HG02973 (cell line): ENCODE measurements around the gene ARRB2.
A peak's percentile ranks its signal among the peaks of the same experiment; 100 is the strongest.
"Not testable (repeated sequence)": the region's sequence is repeated elsewhere in the genome, so short reads cannot be mapped to it uniquely, and the experiment has no call there.

Experiments used
- ATAC-seq: cut with Tn5 transposase; IDR thresholded peaks from one replicate; pipeline ENCODE4 v1.9.1; 2021; ENCODE audit warnings: moderate library complexity; ENCODE audit not compliant: unreplicated experiment

ARRB2 gene

DNA sequence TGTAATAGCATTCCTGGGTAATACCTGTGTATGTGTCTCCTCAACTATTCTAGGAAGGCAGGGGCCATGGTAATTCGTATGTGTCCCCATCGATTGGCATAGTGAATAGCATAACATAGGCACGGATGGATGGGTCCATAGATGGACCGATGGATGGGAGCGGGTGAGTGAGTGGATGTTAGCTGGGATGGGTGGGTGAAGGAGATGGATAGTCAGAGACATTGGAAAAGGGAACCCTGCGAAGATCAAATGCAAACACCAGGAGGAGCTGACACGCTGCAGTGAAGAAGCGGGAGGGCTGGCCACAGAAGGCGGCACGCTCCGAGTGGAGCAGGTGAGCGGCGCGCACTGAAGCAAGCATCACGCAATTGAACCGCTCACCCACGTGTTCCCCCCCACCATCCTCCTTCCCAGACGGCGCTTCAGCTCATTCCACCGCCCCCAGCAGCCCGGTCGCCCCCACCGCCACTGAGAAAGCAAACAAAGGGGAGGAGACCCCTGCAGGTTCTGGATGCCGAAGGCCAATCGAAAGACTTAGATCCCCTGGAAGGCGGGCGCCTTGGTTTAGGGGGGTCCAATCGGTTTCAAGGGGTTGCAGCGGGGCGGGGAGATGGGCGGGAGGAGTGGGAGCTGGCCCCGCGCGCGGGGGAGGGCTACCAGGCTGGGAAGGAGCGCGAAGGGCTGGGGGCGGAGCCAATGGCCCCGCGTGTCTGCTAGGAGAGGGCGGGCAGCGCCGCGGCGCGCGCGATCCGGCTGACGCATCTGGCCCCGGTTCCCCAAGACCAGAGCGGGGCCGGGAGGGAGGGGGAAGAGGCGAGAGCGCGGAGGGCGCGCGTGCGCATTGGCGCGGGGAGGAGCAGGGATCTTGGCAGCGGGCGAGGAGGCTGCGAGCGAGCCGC, at the start of gene ARRB2:
TSS of gene ARRB2 (plus strand) at position 839 of the 899 bp plus-strand sequence. CDS start 90 bp downstream, outside the sequence.
- ATAC-seq: peak; percentile 72

DNA sequence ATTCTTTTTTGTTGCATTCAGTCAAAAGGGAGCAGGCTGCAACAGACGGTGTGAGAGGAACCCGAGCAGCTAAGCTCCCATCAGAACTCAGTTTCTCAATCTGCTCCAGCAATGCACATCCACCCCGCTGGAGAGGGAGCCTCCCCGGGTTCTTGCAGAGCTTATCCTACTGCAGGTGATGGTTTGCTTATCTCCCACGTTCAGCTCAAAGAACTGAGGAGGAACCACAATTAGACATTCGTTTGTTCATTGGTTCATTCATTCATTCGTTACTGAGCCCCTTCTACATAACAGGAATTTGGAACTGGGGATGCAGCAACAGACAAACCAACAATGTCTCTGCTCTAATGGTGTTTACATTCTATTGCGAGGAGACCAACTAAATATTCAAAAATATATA, 46.7 kb upstream of the ARRB2 start:
- ATAC-seq: no peak

DNA sequence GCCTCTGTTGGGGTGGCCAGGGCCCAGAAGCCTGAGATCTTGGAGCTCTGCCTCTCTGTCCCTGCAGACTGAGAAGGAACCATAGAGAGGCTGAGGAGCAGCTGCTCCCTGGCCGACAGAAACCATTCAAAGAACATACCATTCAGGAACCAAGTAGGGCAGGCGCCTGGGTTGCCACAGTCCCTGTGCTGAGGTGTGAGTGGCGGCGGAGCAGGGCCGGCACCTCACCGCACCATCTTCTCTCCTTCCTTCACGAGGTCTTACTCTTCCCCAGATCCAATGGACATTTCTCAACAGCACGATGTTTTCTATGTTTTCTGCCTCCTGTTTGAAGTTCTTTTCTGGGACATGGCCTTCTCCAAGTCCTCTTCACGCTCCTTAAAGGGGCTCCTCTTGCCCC, 46.2 kb upstream of the ARRB2 start:
- no peak for ATAC-seq

DNA sequence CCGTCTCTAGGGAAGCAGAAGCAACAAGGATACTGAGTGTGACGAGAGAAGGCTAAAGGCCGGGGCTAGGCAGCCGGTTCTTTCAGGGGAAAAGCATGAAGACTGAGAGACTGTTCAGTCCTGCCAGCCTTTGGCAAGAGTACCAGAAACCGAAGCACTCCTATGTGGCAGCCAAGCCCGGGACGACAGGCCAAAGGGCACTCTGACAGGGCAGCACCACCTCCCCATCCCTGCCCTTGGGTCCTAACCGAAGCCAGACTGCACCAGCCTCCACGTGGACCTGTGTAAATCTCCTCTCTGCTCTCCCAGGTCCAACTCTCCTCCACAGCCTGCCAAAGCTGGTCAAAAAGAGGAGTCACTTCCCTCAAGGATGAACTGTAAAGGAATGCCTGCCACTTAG, 45.4 kb upstream of the ARRB2 start:
- no peak for ATAC-seq

DNA sequence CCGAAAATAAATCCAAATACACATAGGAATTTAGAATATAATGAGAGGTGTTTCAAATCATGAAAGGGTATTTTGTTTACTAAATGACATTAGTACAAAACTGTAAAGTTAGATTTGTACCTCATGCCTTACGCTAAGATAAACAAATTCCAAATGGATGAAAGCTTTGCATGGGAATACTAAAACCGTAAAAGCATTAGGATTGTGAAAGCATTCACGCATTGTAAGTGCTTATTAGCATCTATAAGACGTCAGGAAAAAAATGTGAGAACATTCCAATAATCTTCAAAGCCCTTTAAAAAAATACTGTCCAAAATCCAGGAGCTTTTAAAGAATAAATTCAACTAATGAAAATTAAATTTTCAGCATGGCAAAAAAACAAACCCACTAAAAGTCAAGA, 44.1 kb upstream of the ARRB2 start:
- ATAC-seq: no peak

DNA sequence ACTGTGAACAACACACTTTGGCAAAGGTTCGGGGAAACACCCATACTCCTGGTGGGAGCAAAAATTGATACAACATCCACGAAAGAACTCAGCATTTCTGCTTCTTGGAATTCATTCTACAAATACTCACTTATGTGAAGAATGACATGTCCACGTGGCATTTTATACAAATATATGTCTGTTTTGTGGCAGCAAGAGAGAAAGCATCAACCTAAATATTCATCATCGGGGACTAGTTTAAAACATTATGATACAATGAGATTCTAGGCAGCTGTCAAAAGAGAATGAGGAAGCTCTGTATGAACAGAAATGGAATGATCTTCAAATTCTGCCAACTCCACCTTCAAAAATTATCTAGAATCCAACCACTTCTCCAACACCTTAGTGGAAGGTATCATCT, 43.3 kb upstream of the ARRB2 start:
- no peak for ATAC-seq

DNA sequence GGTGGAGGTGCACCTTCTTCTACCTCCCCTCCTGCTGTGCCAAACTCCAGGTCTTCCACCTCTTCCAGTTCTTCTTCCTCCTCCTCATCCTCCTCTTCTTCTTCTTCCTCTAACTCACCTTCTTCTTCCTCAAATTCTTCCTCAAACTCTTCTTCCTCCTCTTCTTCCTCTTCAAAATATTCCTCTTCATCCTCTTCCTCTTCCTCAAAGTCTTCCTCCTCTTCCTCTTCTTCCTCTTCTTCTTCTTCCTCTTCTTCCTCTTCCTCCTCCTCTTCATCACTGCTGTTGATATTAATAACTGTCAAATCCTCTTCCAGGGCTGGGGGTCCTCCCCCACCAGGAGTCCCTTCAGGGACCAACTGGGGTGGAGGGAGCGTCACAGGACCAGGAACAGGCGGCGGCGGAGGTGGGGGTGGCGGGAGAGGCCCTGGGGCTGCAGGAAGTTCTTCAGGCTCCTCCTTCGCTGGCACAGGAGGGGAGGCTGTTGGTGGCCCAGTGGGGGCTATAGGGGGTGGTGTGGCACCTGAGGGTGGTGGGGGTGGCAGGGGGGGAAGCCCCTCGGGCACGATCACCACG, 38.3 kb upstream of the ARRB2 start:
- no peak for ATAC-seq

DNA sequence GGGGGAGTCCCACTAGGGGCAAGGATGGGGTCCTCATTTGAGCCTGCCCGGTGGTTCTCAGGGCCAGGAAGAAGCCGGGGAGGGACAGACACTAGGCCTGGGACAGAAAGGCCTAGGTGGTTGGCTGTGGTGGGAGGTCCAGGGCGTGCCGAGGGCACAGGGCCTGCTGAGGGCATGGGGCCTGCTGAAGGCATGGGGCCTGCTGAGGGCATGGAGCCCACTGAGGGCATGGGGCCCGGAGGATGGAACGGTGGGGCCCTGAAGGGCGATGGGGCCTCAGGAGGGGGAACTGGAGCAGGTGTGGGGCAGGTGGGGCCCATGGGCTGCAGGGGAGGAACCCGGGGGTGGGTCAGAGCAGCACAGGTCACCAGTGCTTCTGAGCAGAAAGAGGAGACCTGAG, 37.7 kb upstream of the ARRB2 start:
- no peak for ATAC-seq

DNA sequence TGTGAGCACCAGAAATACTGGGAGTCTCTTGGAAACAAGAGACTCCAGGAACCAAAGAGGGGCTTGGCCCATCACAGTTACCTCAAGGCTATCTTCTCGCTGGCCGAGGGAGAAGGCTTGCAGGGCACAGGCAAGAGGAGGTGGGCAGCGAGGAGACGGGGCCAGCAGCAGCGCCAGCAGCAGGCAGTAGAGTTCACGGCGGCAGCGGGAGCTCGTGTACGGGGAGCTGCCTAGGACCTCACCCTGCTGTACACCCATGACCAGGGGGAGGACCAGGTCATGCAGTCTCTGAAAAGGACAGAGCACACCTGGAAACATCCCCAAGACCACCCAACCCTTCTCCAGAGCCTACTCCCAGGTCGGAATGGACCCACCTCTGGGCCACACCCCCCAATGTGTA, 37.3 kb upstream of the ARRB2 start:
- ATAC-seq: no peak

DNA sequence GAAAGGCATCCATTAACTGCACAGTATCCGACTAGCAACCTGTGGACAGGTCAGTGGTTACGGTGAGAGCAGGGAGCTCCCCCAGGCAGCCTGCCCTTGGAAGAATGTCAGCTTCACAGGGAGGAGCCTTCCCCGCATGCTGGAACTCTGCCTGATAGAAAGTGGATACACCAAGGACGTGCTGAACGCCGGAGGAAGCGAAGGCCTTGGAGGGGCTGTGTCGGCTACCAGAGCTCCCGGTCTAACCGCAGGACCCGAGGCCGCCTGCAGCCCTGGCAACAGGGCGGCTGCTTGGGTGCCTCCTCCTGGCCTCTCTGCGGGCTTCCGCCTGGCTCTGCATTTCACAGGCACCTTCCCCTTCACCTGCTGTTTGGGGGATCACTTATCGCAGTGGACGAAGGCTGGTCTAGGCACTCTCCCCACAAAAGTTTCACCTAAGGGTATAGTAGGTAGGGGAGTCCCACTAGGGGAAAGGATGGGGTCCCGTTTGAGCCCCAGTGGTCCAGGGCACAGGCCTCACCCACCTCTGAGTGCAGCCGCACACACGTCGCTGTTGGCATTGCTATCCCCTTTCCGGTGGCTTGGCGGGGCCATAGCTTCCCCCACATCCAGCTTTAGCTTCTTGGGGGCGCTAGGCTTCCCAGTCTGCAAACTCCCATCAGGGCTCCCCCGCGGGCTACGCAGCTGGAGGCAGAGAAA, 36.3 kb upstream of the ARRB2 start:
- no peak for ATAC-seq

DNA sequence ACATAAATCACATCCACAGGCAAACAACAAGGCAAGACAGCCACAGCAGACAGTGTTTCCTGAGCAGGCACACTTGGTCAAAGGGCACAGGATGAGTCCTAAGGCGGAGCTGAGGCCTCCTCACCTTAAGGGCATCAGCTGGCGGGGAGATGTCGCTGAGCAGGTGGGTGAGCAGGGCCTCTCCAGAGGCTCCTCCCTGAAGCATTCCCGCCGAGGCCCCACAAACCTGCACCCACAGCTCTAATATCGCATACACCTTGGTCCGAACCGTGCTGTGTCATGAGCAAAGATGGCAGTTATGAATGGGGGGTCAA, 35.8 kb upstream of the ARRB2 start:
- no peak for ATAC-seq

DNA sequence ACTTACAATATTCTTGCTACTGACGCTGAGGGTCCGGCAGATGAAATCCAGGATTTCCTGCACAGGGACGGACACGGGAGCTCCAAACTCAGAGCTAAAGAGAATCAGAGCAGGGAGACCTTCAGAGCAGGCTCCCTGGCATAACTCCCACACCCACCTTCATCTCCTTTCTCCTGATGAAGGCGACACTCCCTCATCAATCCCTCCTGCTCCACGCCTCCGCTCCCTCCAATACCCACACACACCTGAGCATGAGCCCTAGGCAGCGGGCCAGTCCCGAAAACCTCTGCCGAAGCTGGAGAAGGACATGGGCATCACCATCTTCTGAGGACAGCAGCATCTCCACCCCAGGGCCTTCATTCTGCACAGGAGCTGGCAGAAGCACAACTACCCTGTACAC, 34.6 kb upstream of the ARRB2 start:
- no peak for ATAC-seq

DNA sequence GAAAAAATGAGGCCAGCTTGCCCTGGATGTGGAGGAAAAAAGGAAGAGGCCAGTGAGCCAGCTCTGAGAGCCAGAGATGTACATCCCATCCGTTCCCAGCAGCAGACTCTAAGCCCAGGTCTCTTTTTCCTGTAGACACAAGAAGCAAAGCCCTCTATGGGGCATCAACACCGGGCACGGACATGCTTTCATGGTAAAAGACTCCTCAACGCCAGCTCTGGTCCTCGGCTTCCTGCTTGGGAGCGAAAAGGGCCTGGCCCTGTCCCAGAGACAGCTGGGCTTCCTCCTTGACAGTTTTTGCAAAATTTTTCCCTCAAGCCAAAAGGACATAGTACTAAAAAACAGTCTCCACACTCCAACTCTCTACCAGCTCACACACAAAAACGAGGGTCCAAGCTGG, 33.6 kb upstream of the ARRB2 start:
- ATAC-seq: no peak

DNA sequence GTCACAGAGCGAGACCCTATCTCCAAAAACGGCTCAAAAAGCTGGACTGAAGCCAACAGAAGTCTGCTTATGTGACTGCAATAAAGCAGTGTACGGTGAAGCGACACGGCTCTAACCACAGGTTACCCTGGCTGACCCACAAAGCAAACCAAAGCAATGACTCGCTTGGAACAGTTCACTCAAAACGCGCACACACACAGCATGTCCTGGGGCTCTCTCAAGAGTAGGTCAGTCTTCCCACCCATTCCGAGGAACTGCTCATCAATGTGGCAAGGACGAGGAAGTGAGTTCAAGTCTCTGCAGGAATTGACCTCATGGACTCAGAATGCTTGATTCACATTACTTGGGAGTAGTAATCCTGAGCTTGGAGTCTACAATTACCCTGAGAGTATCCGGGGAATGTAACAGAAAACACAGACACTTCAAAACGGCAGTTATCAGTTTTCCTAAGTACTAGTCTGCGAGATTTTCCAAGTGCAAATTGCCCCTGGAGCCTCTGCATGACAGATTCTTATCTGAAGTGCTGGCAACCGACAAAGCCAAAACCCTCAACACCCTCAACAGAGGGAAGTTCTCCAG, 31.9 kb upstream of the ARRB2 start:
- ATAC-seq: no peak

DNA sequence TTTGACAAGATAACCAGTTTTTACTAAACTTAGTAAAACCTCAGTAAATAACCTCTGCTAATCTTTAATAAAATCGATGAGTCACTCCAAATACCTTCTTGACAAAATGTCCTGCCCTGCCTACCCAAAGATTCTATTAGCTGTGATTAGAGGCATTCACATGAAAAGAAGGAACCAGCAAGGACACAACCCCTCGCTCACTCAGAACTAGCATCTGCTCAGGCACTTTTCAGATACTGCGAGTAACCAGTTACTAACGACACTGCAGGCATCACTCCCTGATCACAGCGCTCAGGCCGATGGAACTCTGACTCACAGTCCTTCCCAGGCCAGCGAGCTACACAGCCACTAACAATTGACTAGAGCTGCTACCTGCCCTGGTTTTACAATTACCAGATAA, 30.8 kb upstream of the ARRB2 start:
- ATAC-seq: no peak

DNA sequence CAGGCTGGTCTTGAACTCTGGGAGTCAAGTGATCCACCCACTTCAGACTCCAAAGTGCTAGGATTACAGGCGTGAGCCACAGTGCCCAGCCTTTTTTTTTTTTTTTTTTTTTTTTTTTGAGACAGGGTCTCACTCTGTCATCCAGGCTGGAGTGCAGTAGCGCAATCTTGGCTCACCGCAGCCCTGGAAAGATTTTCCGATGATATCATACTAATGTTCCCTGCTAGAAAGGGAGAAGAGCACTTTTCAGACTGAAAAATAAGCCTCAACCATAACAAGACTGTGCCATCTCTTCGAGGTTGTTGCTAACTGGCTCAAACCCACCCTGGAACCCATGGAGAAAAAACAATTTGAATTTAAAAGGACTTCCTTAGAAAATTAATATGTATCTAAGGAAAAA, 26.7 kb upstream of the ARRB2 start:
- not testable (repeated sequence) for ATAC-seq

DNA sequence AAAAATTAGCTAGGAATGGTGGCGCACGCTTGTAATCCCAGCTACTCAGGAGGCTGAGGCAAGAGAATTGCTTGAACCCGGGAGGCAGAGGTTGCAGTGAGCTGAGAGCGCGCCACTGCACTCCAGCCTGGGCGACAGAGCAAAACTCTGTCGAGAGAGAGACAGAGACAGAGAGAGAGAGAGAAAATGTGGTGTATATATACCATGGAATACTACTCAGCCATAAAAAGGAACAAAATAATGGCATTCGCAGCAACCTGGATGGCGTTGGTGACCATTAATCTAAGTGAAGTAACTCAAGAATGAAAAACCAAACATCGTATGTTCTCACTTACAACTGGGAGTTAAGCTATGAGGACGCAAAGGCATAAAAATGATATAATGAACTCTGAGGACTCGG, 20.6 kb upstream of the ARRB2 start:
- not testable (repeated sequence) for ATAC-seq

DNA sequence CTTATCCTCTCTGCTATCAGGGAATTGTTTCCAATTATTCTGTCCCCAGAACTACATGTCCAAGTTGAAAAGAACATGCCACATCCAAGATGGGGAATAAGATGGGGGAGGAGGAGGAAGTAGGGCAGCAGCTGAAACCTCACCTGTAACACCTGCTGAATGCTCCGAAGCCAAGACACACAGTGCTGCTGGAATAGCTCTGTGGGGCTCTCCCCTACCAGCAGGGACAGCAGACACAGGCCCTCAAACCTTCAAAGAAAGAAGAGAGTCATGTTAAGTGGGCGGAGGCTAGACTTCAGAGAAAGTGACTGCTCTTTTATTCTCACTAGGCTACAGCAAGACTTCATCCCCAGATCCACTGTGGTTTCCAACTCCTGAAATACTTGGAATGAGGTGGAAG, 19.7 kb upstream of the ARRB2 start:
- no peak for ATAC-seq

DNA sequence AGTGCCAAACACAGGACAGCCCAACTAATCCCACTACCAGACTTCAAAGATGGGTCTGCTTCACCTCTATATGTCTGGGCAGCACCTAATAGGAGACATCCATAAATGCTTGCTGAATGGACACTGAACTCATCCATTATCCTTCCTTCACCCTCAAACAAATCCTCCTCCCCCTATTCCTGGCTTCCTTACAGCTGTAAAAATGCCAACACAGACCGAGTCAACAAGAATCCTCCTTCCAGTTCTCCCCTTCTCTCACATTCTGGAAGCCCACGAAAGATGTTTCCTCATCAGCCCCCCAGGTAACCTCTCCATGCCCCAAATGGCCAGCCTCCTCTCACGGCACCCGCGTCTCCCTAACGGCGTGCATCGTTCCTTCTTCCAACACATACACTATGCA, 18.7 kb upstream of the ARRB2 start:
- ATAC-seq: no peak

DNA sequence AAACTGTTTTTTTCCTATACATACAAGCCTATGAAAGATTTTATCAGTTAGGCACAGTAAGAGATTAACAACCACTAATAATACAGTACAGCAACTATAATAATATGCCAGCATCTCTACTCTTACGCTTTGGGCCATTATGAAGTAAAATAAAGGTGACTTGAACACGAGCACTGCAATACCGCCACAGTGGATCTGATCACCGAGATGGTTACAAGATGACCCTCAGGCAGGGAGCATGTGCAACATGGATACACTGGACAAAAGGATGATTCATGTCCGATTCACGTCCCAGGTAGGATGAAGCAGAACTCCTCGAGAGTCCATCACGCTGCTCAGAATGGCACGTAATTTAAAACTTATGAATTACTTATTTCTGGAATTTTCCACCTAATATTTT, 17.0 kb upstream of the ARRB2 start:
- ATAC-seq: no peak

DNA sequence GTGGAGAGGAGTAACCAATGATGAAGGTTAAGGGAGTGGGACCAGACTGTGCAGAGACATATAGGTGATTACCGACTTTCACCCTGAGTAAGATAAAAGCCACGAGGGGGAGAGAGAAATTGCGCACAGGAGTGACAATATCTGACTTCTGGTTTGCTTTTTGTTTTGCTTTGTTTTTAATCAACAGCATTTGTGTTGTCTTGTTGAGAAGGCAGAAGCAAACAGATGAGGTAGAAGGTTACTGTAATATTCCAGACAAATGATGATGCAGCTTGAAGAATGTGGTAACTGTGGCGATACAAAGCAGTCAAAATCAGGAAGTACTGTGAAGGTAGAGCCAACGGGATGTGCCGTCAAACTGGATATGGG, 14.0 kb upstream of the ARRB2 start:
- no peak for ATAC-seq
